GM21423 (cell line): ENCODE measurements around the gene SH2D4B.

Source experiments
- ATAC-seq: cut with Tn5 transposase; IDR thresholded peaks from one replicate; pipeline ENCODE4 v1.9.1; 2021; ENCODE audit warnings: mild to moderate bottlenecking, moderate library complexity; ENCODE audit not compliant: unreplicated experiment

The SH2D4B gene

DNA sequence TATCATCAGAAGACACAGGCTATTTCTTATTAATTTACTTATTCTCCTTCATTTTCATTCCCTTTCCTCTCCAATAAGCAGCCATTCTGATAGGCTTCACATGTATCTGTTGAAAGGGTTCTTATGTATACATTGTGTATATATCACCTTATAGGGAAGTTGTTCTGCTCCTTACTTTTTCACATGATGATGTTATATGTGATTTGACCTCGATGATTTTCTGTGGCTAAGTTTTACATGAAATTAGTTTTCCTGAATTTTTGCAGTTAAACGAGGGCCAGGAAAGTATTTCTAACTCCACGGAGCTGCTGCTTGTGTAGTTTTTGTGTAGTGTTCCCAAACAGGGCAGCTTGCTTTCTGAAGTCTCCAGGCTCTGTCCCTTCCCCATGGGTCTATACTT, 84.5 kb downstream of the SH2D4B start:
- ATAC-seq, result no peak

GRCh38 chr10:80630324-80630723, 92.6 kb downstream of the SH2D4B start:
- no peak for ATAC-seq

GRCh38 chr10:80632742-80633141, 95.0 kb downstream of the SH2D4B start:
- ATAC-seq, result no peak

DNA sequence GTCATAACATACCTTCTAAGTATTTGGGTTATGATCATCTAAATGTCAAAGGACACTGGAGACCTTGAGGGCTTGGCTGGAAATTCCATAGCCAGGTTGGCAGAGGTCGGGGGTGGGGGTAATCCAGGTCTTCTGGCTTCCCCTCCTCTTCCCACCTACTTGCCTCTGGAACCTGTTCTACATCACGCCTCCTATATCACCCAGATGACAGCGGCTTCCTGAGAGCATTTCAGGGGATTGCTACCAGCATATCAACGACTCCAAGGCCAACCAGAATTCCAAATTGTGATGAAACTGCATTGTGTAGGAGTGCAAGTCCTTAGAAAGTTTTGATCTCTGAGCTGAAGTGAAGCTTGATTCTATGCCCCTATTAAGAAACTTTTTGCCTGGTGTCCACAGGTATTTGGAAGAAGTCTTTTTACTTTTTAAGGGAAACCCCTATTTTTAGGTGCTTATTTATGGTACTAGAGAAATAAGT, 95.7 kb downstream of the SH2D4B start:
- ATAC-seq, result no peak

- ATAC-seq, result no peak
Observed at GRCh38 chr10:80633910-80634309, 96.2 kb downstream of the SH2D4B start.

GRCh38 chr10:80642661-80643060, 105.0 kb downstream of the SH2D4B start:
- ATAC-seq, result no peak

DNA sequence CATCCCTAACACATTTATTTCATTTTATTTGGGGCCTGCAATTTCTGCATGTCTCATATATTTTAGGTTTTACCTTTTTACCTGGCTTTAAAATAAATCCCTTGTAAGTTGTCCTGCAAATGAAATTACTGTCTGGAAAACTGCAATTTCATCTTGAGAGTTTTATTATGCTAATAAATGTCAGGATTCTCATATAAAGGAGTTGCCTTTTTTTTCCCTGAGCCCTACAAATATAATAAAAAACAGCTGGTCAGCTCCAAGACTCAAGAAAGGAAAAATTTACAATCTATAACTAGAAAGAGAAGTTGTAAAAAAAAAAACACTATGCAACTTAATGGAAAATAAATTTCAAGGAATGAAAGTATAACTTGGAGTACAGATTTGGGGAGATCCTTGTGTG, 108.7 kb downstream of the SH2D4B start:
- ATAC-seq, result no peak

GRCh38 chr10:80647173-80647833, 109.6 kb downstream of the SH2D4B start:
- no peak for ATAC-seq

DNA sequence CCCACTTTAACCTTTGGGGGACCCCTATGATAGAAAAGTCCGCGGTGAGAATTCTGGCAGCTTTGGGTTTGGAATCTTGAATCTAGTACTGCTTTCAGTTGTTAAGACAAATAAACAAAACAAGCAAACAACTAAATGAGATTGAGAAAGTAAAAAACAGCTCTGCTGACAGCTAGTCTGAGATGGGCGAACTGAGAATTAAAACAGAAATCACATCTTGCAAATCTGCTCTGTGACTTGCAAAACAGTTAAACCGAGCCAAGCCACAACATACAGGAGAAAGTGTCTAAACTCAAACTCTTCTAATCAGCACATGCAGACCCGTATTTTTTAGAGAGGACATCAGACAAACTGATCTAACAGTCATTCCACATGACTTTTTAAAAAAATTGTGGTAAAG, 110.4 kb downstream of the SH2D4B start:
- no peak for ATAC-seq

GRCh38 chr10:80649183-80649582, 111.5 kb downstream of the SH2D4B start:
- no peak for ATAC-seq

GRCh38 chr10:80655898-80656297, 118.2 kb downstream of the SH2D4B start:
- ATAC-seq, result no peak

DNA sequence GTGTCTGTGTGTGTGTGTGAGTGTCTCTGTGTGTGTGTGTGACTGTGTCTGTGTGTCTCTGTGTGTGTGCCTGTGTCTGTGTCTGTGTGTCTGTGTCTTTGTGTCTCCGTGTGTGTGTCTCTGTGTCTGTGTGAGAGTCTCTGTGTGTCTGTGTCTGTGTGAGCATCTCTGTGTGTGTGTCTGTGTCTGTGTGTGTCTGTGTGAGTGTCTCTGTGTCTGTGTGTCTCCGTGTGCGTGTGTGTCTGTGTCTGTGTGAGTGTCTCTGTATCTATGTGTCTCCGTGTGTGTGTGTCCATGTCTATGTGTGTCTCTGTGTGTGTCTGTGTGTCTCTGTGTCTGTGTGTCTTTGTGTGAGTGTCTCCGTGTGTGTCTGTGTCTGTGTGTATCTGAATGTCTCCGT, 120.4 kb downstream of the SH2D4B start:
- ATAC-seq, result no peak

DNA sequence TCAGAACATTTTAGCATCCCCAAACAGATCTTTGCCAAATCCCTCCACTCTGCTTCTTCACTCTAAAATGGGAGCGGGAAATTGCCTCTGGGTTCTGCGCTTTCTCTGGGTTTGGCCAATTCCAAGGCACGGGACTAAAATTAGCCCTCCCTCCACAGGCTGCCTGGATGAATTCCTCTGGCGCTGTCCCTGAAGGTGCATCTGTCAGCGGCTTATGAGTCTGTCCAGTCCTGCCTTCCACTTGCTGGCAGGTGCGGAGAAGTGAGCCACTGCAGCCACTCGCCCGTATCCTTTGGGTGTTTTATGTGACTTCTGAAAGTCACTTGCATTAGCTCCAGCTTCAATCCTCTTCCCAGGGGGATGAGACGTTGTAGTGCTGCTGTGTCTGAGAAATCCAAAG, 121.6 kb downstream of the SH2D4B start:
- ATAC-seq, result no peak

DNA sequence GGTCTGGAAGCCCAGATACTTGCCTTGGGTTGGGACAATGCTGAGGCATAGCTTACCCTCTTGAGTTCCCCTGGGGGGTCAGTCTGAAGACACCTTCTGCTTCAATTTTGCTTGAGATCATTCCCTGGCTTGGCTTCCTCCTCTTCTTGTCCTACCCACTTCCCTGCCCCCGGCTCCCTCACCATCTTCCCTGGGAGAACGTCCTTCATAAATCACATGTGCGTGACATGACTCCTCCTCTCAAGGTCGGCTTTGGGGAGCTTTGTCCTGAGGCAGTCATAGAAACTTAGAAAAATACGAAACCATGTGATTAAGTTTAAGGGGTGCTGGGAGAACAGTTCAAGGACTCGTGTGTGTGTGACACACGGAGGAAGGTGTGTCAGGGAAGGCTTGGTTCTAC, 122.6 kb downstream of the SH2D4B start:
- ATAC-seq, result no peak

- ATAC-seq, result no peak
Observed at GRCh38 chr10:80660736-80661135, 123.0 kb downstream of the SH2D4B start.

- ATAC-seq, result no peak
Observed at GRCh38 chr10:80661526-80661925, 123.8 kb downstream of the SH2D4B start.

GRCh38 chr10:80662429-80663261, 124.9 kb downstream of the SH2D4B start:
- peak; percentile 57 for ATAC-seq

GRCh38 chr10:80664071-80664680, 126.5 kb downstream of the SH2D4B start:
- peak; percentile 83 for ATAC-seq

- ATAC-seq, result no peak
Observed at GRCh38 chr10:80669485-80669884, 131.8 kb downstream of the SH2D4B start.

- ATAC-seq, result no peak
Observed at GRCh38 chr10:80670774-80671173, 133.1 kb downstream of the SH2D4B start.

DNA sequence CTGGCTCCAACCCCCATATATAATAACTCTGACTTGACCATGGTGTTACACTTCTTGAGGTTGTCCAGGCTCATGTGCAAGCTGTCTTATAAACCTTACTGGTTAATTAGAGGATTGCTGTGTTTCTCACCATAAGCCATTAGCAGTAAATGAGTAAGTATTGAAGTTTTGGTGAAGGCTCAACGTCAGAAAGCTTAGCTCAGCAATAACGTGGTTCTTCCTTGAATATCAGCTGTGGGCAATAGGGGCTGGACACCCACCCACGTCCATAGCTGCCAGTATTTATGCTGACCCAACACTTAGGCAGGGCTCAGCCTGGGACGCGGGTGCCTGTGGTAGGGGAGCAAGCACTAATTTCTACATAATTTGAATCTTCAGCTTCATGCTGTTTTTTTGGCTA, 134.1 kb downstream of the SH2D4B start:
- ATAC-seq, result no peak

GRCh38 chr10:80672613-80673012, 134.9 kb downstream of the SH2D4B start:
- no peak for ATAC-seq
